T-helper 22 cell (primary cell): ENCODE results near the gene RASL11A.
"Not testable (repeated sequence)": the region's sequence is repeated elsewhere in the genome, so short reads cannot be mapped to it uniquely, and the experiment has no call there.

ENCODE experiments used
- DNase-seq: peaks from one replicate; pipeline ENCODE4 v3.0.0-alpha.2; 2020; ENCODE audit warnings: low read depth

Gene RASL11A, protein sequence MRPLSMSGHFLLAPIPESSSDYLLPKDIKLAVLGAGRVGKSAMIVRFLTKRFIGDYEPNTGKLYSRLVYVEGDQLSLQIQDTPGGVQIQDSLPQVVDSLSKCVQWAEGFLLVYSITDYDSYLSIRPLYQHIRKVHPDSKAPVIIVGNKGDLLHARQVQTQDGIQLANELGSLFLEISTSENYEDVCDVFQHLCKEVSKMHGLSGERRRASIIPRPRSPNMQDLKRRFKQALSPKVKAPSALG

DNA sequence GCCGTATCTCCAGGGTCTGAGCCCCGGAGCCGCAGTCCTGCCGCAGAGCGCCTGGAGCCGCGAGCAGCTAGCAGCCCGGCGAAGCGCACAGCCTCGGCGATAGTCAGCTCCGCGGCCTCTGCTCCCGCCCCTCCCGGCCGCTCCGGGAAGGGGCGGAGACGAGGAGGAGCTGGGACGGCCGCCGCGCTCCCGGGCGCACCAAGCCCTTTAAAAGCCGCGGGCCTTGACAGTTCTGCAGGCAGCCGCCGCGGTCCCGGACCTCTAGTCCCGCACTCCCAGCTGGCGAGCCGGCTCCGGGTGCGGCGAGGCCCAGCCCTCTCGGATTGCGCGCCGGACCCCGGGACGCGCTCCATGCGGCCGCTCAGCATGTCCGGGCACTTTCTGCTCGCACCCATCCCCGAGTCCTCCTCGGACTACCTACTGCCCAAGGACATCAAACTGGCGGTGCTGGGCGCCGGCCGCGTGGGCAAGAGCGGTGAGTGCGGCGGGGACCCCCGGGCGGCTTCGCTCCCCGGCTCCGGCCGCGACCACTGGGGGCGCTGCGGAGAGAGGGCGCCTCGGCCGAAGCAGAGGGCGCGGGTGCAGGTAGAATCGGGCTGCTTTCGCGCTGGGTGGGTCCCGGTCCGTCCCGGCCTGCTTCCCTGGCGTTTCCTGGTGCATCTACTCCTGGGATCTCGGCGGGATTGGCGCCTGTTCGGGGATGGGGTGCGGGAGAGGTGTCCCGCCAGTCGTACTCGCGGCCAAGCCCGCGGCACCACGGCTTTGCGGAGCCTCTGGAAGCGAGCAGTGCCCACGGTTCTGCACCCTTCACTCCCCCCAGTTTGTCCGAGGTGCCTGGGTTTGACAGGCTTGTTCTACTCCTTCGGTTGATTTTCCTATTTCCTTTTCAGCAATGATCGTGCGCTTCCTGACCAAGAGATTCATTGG lies at the start of gene RASL11A:
TSS of gene RASL11A (plus strand) at position 237 of the 927 bp plus-strand sequence. CDS start at position 352, 115 bp downstream.
- peak; percentile 54 for DNase-seq

DNA sequence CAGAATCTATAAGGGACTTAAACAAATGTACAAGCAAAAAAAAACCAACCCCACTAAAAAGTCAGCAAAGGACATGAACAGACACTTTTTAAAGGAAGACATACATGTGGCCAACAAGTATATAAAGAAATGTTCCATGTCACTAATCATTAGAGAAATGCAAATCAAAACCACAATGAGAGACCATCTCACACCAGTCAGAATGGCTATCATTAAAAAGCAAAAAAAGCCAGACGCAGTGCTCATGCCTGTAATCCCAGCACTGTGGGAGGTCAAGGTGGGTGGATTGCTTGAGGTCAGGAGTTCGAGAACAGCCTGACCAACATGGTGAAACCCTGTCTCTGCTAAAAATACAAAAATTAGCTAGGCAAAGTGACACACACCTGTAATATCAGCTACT lies 48.5 kb upstream of the RASL11A start:
- DNase-seq, result not testable (repeated sequence)

DNA sequence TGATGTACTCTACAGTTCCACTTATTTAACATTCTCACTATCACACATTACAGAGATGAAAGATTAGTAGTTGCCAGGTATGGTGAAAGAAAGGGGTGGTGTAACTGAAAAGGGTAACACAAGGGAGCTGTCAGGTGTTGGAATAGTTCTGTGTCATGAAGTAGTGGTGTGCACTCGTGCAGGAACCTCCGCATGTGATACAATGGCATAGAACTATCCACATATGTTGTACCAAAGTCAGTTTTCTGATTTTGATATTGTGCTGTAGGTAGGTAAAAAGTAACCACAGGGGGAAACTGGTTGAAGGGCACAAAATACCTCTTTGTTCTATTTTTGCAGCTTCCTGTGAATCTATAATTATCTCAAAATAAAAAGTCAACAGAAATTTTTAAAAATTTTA lies 43.6 kb upstream of the RASL11A start:
- no peak for DNase-seq

DNA sequence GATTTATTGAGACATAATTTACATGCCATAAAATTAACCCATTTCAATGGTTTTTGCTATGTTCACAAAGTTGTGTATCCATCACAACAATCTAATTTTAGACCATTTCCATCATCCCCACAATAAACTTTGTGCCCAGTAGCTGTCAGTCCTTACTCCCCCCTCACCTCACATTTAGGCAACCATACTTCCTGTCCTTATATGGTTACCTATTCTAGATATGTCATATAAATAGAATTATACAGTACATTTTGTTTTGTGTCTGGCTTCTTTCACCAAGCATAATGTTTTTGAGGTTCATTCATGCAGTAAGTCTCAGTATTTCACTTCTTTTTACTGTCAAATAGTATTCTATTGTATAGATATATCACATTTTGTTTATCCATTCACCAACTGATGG lies 42.5 kb upstream of the RASL11A start:
- DNase-seq, result no peak

DNA sequence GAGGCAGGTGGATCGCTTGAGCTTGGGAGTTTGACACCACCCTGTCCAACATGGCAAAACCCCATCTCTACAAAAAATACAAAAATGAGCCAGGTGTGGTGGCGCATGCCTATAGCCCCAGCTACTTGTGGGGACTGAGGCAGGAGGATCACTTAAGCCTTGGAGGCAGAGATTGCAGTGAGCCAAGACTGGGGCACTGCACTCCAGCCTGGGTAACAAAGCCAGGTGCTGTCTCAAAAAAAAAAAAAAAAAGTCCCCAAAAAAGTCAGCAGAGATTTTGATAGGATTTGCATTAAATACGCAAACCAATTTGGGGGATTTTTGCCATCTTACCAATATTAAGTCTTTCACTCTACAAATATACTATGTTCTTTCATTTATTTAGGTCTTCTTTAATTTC lies 41.0 kb upstream of the RASL11A start:
- DNase-seq, result no peak

DNA sequence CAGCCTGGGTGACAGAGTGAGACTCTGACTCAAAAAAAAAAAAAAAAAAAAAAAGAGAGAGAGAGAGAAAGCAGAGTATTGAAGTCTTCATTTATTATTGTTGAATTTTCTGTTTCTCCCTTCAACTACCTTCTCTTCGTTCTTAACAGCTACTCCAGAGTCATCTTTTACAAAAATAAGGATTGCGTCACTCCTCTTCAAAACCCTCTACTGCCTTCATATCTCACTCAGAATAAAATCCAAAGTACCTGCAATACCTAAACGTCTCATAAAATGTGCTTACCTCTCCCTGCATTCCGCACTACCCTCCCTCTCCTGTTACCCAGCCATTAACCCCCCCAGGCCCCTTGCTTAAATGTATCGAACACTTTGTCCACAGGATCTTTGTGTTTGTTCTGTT lies 36.7 kb upstream of the RASL11A start:
- DNase-seq, result no peak

DNA sequence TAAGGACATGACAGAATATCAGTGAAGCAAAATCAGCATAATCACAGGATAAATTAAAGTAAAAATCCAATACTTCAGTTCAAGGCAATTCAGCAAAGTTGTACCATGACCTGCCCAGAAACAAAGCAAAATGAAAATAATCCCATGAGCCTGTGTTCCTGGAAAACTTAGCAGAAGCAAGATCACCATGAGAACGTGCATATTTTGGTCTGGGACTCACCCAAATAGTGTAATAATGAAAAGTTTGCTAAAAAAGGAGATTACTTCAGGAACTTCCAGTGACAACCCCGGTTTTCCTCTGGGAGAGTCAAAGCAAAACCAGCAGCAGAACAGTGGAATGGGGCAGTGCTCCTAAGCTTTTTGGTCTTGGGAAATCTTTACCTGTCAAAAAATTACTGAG lies 34.2 kb upstream of the RASL11A start:
- no peak for DNase-seq

DNA sequence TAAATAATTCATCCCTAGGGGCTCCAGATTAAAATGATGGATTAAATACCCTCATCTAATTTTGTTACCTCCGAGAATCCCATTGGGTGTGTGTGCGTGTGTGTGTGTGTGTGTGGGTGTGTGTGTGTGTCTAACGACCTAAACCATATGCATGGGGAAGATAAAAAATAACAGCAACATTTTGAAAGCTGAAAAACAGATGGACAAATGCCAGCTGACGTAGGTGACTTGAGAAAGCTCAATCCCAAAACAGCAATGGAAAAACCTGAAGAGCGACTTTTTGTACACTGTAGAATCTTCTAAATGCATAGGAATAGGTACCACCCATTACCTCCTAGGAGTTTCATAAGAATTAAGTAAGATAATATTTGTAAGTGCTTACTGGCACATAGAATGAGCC lies 27.9 kb upstream of the RASL11A start:
- no peak for DNase-seq

DNA sequence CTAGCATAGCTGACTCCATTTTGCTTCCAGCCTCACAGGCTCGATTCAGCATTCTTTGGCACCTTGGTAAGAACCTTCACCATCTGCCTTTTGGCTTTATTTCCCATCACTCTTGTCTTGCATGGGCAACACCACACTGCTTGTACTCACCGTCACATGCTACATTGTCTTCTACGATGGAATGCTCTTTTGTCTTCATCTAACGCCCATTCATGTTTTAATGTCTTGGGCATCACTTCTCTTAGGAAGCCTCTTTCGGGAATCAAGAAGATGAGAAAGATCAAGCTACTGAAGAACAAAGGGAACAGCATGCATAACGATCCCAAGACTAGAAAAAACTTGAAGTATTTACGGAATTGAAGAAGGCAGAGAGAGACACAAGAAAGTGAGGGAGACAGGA lies 25.0 kb upstream of the RASL11A start:
- no peak for DNase-seq

DNA sequence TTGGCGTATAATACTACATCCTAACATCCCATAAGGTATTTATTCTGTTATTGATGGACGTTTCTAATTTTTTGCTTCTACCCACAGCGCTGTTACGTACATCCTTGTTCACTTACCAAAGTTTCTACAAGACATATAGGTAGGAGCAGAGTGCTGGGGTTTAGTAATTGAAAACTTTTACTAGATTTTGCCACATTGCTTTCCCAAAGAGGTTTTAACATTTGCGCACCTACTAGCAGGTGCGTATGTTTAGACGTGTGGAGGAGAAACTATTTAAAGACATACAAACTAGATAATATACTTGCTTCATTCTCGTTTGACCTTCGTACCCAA lies 19.8 kb upstream of the RASL11A start:
- no peak for DNase-seq

DNA sequence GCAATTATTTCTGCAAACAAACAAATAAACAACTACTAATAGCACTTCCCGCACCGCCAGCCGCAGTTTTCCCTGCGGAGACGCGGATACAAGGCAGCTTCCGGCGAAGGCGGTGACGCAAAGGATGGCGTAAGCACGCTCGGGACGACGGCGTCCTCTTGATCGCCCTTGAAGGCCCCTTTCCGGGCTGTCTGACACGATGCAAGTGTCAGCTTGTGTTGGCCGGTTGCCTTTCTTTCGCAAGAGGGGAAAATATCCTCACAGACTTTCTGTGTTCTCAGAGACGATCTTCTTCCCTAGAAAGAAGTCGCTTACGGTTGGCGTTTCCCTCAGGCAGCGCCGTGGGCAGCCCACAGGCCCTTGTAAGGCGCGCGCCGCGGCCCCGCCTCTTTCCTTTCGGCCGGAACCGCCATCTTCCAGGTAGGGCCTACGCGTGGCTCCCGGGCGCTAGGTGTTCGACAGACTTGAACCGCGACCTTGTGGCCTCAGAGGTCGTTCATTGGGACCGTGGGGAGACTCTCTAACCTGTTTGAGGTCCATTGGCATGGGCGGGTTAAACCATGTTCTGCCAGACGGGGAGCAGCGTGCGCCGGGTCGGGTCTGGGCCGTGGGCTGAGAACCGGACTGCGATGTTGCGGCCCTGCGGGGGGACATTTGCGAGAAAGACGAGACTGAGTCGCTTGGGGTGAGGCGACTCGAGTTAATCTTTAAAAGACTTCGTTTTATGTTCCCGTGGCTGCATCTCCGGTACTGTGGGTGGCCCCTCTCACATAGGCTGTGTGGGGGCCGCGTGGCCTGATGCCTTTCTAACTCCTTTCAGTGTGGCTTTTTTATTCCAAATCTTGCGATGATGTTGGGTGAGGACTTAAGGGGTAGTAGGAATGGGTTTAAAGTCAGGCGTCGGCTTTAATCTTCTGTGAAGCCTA lies 19.2 kb upstream of the RASL11A start, which contains the start of gene RPL21:
TSS of gene RPL21 (plus strand) at position 393 of the 926 bp plus-strand sequence. CDS start 2,219 bp downstream, outside the sequence.
- DNase-seq, result peak; percentile 84

DNA sequence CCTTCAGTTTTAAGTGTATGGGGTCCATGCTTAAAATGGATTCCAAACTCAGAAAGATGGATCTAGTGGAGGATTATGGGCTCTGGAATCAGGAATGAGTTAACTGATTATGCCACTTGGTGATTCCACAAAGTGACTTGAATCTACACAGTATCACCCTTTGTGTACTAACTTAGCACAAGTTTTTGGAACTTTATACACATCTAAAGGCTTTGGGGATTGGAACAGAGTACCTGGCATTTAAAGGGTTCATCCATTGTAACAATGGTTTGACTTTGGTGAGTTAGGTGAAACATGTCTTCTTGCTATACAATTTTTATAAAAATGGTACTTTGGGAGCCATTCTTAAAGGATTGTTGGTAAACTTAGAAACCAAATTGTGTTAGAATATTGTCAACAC lies 18.2 kb upstream of the RASL11A start:
- DNase-seq, result no peak

DNA sequence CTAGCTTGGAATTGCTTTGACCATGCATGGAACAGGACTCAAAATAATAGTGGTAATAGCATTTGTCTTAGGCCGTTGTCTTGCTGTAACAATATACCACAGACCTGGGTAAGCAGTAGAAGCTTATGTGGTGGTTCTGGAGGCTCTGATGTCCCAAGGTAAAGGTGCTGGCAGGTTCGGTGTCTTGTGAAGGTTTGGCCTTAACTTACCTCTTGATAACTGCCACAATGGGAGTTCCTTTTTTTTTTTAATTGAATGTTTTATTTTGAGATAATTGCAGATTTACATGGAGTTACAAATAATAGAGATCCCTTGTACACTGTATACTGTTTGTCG lies 13.4 kb upstream of the RASL11A start:
- DNase-seq, result no peak

DNA sequence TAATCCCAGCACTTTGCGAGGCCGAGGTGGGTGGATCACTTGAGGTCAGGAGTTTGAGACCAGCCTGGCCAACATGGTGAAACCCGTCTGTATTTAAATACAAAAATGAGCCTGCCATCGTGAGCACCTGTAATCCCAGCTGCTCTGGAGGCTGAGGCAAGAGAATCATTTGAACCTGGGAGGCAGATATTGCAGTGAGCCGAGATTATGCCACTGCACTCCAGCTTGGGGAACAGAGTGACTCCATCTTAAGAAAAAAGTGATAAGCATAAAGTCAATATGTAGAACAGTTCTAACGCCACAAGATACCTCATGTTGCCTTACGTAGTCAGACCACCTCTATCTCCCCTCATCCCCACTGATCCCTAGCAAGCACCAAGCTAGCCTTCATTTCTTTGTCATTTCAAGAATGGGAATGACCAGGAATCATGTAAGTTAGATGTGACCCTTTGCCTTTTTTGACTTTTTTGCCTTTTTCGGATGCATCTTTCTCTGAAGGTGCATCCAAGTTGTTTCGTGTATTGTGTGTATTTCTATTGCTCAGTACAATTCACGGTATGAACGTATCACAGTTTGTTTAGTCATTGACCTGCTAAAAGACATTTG lies 12.9 kb upstream of the RASL11A start:
- no peak for DNase-seq

DNA sequence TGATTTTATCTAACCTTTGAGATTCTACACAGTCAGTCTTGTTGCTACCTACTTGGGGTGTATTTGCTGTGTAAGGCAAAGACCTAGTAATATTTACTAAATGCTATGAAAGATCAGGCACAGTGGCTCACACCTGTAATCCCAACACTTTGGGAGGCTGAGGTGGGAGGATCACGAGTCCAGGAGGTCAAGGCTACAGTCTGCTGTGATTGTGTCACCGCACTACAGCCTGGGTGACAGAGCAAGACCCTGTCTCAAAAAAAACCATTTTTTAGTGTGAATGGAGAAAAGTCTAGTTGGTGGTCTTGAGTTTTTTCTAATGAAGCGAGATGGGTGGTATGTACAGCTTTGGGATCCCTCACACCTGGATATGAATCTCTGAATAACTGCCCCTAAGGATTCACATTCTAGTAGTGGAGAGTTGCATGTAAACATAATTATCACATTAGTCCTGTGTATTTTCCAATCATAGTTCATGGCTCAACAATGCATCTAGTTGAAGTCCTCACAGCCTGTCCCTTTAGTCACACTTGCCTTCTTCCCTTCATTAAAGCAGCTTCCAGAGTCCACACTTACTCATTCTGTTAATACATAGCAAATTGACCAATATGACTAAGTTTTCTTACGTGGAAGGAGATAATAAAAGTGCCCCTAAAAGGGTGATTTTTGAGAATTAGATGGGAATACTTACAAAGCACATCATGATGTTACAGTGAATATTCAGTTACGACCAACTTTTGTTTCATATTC lies 11.8 kb upstream of the RASL11A start:
- DNase-seq, result no peak

DNA sequence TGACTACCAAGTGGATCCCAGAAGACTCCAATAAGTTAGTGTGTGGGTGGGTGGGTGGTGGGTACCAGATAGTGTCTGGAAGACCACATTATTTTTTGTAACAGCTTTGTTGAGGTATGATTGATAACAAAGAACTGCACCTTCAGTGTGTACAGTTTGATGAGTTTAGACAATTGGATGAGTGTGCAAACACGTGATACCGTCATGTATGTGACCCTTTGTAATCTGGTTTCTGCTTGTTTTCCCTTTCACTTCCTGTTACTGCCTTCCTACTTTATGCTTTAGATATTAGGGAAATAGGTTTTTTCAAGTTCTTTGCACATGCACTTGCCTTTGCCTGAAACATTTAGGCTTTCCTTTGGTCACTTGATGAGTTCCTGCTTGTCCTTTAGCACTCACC lies 10.8 kb upstream of the RASL11A start:
- no peak for DNase-seq

DNA sequence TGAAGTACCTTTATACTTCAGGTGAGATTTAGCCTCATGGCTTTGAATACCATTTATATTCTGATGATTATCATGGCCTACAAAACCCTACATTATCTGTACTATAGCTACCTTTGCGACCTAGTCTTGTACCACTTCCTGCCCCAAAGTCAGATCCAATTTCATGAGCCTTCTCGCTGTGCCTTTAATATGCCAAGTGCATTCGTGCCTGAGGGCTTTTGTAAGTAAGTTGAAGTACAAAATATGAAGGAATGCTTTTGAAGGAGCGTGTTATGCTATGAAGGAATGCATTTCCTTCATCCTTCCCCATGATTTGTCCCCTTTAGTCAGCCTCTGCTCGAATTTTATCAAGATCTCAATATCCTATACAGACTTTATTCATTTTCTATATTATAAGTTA lies 9.2 kb upstream of the RASL11A start:
- DNase-seq, result no peak

DNA sequence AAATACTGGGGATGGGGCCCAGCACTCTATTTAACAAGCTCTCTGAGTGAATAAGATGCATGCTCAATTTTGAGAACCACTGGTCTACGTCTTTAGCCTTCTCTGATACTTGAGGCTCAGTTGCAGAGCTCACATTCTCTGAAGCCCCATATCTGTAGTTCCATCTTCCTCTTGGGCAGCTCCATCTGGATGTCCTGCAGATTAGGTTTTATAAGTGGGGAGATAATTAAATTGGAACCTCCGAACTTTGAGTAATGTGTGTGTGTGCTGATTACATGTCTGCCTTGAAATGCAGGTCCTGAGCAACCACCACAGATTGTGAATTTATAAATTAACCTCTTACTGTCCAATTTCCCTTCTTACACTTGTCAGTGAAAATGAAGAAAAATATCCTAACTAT lies 7.2 kb upstream of the RASL11A start:
- DNase-seq, result no peak

DNA sequence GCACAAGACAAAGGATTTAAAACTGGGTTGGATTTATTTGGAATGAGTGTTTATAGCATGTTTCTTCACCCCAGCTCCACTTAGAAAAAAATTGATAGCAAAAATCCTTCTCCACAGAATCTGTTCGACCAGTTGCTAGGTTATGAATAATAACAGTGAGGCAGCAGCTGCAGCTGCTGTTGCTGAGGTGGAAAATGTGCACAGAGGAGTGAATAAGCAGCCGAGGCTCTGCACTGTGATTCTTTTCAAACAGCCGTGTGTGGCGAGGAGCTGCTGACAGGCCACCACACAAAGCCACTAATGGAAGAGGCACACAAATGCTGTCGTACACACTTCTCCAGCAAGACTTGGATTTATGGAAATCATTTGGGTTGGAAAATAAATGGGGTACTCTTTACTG lies 6.4 kb upstream of the RASL11A start:
- DNase-seq, result no peak

DNA sequence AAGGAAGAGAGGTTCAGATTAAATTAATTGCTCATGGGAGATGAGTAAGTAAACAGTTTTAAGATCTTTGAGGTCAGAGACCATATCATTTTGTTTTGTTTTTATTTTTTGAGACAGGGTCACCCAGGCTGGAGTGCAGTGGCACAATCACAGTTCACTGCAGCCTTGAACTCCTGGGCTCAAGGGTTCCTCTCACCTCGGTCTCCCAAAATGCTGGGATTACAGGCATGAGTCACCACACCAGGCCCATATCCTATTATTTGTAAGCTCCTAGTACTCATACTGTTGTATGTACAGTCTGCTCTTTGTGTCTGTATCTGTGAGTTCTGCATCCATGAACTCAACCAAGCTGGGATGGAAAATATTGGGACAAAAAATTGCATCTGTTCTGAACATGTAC lies 6.0 kb upstream of the RASL11A start:
- DNase-seq, result no peak

DNA sequence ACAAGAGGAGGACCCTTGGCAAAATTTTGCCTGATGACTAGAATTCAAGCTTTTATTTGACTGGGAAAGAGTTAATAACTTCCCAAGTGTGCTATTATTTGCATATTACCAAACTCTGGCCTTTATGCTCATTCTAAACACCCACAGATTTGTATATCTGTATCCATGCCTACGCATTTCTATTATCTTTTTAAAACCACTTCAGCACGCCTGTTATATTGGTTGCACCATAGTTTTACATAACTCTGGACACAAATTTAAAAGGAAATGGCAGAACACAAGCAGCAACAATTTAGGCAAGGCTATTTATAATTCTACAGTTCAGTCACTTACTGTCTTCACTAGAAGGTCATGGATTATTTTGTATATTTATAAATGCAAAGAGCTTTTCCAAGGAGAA lies 3.7 kb upstream of the RASL11A start:
- DNase-seq, result no peak
